Measurements from ENCODE around the gene PPP1R14B. TPM values are rescaled to one million over a fixed set of nuclear protein-coding genes. Genes with fewer than 3 reads are reported as not detected.

The PPP1R14B gene
- total RNA-seq, 1 donor from 2014 or later = 74.7 TPM

- DNase-seq (ENCODE audit: low spot score) = no peak
These were observed 35.4 kb upstream of the PPP1R14B start for GRCh38 chr11:64281957-64282770.

GRCh38 chr11:64278576-64279190, 31.9 kb upstream of the PPP1R14B start:
- no peak for DNase-seq (ENCODE audit: low spot score)

GRCh38 chr11:64276653-64277431, 30.1 kb upstream of the PPP1R14B start:
- DNase-seq (ENCODE audit: low spot score) = no peak

GRCh38 chr11:64275841-64276240, 29.1 kb upstream of the PPP1R14B start:
- no peak for DNase-seq (ENCODE audit: low spot score)

- DNase-seq (ENCODE audit: low spot score) = no peak
These were observed 28.5 kb upstream of the PPP1R14B start for GRCh38 chr11:64275031-64275800.

DNA sequence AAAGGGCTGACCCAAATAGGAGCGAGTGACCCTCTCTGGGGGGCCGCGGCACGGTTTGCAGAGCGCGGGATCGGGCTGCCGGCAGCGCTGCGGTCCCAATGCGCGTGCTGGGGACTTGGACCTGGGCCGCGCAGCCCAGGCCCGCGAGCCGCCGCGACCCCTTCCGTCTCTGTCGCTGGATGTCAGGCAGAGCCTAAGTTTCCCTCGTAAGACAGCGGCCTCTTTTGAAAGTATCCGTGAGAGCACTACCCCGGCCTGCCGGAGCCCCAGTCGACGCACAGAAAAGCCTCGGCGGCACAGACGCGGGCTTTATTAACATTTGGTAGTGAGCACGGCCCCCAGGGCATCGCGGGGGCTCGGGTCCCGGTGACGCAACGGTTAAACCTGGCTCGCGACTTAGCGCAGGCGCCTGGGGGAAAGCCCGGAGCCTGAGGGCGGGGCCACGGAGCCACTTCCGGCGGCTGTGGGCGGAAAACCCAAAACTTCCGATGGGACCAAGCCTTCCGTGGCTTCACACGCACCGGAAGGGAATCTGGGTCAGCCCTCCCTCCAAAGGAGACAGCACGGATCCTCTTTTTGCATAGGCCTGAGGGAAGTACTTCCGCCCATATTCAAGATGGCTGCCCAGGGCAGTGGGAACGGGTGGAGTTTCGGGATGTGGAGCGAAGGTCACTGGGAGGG, 22.9 kb upstream of the PPP1R14B start:
- DNase-seq (ENCODE audit: low spot score) = peak; percentile 98

- peak; percentile 47 for DNase-seq (ENCODE audit: low spot score)
These were observed 22.3 kb upstream of the PPP1R14B start for GRCh38 chr11:64268893-64269539.

DNA sequence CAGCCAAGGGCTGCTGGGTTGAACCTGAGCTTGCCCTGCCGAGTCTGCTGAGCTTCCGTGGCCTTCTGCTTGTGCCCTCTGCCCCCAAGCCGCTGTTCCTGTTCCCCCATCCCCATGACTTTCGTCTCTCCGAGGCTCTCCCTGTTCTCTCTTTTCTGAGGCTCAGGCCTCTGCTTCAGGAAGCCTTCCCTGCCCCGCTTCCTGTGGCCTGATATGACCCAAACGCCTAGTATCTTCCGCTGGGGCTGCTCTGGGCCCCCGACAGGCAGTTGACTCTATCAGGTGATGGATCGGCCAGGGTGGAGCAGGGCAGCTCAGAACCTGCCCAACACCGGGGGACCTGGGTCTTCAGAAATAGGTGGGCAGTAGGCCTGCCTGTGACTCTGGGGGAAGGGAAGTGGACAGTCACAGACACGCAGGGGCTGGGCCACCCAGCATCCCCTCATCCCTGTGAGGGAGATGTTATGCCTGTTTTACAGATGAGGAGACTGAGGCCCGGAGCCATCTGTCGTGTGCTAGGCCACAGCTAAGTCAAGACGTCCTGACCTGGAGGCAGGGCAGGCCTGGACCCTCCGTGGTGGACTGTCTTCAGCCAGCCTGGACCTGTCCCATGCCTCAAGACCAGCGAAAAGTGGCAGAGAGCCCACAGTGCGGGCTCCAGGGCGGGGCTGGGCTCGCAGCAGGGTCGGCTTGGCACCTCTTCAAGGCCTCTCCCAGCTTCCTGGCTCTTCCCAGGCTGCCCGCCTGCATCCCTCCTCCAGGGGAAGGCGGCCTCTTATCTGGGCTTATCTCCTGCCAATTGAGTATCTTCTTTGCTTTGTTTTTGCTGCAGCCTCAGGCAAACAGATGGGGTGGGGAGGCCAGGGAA, 21.5 kb upstream of the PPP1R14B start:
- peak; percentile 73 for DNase-seq (ENCODE audit: low spot score)

DNA sequence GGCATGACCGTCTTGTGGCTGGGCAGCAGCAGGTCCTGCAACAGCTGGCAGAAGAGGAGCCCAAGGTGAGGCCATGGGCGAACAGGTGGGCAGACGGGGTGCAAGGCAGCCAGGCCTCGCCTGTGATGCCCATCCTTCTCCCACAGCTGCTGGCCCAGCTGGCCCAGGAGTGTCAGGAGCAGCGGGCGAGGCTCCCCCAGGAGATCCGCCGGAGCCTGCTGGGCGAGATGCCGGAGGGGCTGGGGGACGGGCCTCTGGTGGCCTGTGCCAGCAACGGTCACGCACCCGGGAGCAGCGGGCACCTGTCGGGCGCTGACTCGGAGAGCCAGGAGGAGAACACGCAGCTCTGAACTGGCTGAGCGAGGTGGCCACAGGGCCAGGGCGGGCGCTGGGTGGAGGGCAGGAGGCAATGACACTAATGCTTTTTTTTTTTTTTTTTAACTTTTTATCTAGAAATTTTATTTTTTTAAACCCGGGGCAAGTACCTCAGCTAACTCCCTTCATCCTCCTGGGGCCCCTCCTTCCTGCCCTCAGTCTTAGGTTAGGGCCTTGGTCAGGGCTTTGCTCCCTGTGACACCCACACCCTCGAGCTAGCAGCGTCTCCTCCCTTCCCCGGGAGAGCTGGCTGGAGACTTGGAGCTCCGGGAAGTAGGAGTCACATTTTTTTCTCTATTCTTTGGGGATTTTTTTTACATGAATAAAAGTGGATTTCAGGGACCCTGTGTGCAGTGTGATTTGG, 20.6 kb upstream of the PPP1R14B start:
- no peak for DNase-seq (ENCODE audit: low spot score)

- no peak for DNase-seq (ENCODE audit: low spot score)
These were observed 19.6 kb upstream of the PPP1R14B start for GRCh38 chr11:64266339-64266738.

DNA sequence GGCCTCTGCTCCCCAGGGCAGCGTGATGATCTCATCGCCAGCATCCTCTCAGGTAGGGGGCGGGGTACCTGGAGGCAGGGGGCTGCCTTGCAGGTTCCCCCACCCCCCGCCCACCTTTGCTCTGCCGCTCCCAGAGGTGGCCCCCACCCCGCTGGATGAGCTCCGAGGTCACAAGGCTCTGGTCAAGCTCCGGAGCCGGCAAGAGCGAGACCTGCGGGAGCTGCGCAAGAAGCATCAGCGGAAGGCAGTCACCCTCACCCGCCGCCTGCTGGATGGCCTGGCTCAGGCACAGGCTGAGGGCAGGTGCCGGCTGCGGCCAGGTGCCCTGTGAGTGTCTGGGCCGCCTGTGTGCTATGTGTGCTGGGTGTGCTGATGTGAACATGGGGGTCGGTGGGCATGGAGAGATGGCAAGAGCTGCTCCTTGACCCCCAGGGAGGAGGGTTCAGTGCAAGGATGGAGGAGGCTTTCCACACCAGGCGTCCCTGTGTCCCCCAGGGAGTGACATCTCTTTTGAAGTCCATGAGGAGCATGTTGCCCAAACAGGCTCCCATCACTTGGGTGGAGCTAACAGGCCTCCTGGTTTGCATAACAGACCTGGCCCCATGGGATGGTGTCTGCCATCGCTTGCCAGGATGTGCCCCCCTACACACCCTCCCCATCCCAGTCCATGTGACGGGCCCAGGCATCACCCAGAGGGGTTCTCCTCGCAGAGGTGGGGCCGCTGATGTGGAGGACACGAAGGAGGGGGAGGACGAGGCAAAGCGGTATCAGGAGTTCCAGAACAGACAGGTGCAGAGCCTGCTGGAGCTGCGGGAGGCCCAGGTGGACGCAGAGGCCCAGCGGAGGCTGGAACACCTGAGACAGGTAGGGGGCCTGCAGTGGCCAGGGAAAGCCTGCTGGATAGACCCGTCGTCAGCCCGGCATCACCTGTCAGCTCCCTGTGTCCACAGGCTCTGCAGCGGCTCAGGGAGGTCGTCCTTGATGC, 18.7 kb upstream of the PPP1R14B start:
- DNase-seq (ENCODE audit: low spot score) = no peak

DNA sequence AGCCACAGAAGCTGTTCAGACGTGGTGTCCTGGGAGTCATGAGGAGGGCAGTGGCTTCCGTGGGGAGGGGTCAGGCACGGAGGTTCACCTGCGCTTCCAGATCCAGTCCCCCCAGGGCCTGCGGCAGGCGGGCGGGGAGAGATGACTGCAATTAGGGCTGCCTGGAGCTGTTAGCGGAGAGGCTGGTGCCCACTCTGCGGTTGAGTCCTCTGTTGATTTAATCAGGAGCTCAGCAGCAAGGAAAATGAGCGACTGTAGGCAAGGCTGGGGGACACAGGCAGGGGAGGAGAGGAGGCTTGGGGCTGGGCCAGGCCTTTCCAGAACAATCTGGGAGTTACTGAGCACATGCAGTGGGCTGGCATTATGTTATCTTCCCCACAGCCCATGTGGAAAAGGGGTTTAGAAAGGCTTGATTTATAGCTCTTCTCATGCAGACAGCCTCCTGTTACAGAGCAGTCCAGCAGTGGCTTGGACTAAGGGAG, 17.7 kb upstream of the PPP1R14B start:
- no peak for DNase-seq (ENCODE audit: low spot score)

DNA sequence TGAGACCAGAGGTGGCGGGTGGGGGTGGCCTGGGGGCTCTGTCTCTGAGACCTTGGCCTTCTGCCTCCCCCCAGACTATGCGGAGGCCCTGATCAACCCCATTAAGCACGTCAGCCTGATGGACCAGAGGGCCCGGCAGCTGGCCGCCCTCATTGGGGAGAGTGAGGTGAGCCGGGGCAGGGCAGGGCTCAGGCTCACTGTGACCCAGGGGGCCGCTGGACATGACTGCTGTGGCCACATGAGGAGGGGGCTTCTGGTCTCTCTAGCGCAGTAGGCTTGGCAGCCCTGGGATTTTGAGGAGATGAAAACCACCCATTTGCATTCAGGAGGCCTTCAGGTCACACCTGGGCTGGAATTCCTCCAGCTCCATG, 17.2 kb upstream of the PPP1R14B start:
- DNase-seq (ENCODE audit: low spot score) = no peak

DNA sequence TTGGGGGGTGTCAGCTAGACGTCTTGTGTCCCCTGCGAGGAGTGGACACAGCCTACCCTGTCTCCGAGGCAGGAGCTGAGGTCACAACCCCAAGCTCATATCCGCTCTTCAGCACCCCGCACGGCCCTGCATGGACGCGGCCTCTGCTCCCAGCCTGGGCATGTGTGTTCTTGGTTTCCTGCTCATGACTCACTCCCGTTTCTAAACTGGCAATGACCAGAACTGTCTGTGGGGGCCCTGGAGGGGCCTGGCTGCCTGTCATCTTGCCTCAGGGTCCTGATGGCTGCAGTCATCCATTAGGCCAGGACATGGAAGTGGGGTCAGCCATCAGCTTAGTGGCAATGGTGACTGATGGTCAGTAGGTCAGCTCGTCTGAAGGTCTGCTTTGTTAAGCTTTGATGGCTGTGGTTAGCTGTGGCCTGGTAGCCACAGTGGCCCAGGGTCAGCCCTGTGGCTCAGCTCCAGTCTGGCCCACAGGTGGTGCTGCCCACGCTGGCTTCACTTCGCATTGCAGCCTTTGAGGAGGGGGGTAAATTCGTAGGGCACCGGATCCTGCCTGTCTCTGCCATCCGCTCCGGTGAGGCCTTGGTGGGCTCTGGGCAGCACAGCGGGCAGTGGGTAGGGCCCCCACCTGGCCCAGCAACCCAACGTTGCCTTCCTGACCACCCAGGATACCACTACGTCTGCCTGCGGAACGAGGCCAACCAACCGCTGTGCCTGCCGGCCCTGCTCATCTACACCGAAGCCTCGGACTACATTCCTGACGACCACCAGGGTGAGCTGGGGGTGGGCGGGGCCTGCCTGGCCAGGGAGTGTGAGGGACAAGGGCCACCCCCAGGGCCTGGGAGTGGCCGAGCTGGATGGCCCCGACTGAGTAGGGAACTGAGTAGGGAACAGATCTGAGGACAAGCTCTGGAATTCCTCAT, 16.5 kb upstream of the PPP1R14B start:
- DNase-seq (ENCODE audit: low spot score) = no peak

DNA sequence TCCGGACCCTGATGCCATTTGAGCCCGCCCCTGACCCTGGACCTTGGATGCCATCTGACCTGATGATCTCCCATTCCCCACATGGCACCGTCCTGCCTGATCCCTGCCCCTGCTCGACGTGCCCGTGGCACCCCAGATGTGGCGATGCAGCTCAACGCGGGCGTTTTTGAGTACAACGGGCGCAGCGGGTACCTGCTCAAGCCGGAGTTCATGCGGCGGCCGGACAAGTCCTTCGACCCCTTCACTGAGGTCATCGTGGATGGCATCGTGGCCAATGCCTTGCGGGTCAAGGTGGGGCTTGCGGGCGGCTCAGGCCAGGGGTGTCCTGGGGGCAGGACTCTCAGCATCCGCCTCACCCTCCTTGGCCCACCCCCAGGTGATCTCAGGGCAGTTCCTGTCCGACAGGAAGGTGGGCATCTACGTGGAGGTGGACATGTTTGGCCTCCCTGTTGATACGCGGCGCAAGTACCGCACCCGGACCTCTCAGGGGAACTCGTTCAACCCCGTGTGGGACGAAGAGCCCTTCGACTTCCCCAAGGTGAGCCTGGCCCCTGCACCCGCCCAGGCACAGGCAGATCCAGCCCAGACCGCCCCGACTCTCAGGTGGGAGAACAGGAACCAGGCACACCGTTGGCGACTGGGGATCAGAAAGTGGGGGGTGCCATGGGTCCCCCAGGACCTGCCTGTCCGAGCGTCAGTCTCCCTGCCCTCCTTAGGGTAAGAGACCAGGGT, 15.7 kb upstream of the PPP1R14B start:
- no peak for DNase-seq (ENCODE audit: low spot score)

DNA sequence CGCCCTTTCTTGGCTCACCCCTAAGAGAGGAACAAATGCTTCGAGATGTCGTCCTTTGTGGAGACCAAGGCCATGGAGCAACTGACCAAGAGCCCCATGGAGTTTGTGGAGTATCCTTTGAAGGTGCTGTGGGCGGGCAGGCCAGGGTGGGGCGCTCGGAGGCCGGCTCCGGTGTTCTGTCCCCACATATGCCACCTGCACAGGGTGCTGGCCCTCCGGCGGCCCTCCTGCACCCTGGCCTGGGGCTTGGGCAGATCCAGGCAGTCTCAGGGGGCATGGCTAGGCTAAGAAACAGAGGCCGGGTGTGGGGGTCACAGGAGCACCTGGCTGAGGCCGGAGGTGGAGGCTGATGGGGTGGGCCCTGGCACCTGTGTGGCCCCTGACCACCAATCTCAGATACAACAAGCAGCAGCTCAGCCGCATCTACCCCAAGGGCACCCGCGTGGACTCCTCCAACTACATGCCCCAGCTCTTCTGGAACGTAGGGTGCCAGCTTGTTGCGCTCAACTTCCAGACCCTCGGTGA, 14.9 kb upstream of the PPP1R14B start:
- DNase-seq (ENCODE audit: low spot score) = no peak
